GM12892 (cell line): ENCODE measurements around the gene UBE2O.

Experiments
- DNase-seq: peaks from one replicate; pipeline ENCODE4 v3.0.0; 2011; ENCODE audit not compliant: insufficient read length
- FAIRE-seq: peaks from 2 replicates; lab custom pipeline; 2011; peaks lifted over from hg19 to GRCh38; lab: Jason Lieb, UNC
- POLR2A ChIP-seq: IDR thresholded peaks from 2 replicates; pipeline ENCODE4 v1.6.1; 2011; ENCODE audit warnings: low read depth, low read length, control low read depth
- POLR2AphosphoS5 ChIP-seq: IDR thresholded peaks from 2 replicates; pipeline ENCODE4 v1.6.1; 2011; ENCODE audit warnings: low read depth, low read length, control low read depth
- TAF1 ChIP-seq: IDR thresholded peaks from 2 replicates; pipeline ENCODE4 v1.6.1; 2011; ENCODE audit warnings: low read depth, mild to moderate bottlenecking, control low read depth, low read length, borderline replicate concordance

Gene UBE2O

DNA sequence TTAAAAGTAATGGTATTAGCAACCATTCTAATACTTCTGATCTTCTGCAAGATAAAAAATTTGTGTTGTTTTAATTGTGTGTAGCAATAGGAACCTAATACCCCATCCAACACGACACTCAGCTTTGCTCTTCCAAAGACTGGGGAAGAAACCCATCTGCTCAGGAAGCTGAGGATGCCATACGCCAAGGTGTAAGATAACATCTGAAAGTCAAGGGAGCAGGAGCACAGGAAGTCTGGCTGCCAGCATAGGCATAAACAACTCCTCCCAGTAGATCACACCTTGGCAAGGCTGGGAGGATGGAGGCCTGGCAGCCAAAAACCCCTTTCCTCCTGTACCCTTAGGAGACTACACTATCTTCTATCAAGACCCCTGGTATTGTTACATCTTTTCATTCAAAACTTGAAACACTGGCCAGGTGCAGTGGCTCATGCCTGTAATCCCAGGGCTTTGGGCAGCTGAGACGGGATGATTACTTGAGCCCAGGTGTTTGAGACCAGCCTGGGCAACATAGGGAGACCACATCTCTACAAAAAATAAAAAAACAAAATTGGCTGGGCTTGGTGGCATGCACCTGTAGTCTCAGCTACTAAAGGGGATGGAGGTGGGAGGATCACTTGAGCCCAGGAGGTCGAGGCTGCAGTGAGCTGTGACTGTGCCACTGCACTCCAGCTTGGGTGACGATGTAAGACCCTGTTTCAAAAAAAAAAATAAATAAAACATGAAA, 74.2 kb downstream of the UBE2O start:
- TF ChIP-seq TAF1 (no peak), POLR2A (no peak), POLR2AphosphoS5 (no peak)

DNA sequence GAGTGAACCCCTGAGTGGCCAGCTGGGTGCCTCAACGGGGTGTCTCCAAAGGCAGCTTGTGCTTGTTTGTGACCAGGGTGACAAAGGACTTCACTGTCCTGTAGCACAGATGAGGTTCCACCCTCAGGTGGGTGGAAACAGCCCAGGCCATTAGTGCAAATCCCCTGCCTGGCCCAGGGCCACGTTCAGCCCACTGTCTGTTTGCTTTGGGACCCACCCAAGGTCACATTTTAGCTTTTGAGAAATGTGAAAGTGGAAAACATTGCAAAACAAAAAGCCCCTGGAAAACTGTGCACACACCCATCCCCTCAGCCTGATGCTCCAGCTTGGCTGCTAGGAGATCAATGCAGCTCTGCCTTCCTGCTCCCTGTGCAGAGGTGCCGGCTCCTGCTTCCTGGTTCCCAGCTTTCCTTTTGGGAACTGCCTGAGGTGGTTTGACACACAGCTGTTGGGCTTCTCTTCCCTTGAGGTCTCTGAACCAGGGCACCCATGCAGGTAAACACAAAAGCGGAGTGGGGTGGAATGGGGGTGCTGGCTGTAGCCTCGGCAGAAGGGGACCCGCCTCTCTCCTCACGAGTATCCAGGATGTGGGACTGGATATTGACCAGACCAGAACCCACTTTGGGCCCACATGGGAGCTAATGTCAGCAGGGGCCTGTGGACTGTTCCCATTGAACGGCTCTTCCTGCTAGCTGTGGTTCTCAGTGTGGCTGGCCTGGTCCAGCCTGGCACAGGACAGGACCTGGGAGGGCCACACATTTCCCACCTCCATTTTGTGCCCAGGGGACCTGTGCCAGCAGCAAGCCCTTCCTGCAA, 76.4 kb downstream of the UBE2O start:
- FAIRE-seq (no peak), DNase-seq (no peak)
- TF ChIP-seq POLR2AphosphoS5 (no peak), POLR2A (no peak), TAF1 (no peak)

More for the DNA sequence above, 74.2 kb downstream of the UBE2O start:
- DNase-seq, result no peak
- no peak for FAIRE-seq

DNA sequence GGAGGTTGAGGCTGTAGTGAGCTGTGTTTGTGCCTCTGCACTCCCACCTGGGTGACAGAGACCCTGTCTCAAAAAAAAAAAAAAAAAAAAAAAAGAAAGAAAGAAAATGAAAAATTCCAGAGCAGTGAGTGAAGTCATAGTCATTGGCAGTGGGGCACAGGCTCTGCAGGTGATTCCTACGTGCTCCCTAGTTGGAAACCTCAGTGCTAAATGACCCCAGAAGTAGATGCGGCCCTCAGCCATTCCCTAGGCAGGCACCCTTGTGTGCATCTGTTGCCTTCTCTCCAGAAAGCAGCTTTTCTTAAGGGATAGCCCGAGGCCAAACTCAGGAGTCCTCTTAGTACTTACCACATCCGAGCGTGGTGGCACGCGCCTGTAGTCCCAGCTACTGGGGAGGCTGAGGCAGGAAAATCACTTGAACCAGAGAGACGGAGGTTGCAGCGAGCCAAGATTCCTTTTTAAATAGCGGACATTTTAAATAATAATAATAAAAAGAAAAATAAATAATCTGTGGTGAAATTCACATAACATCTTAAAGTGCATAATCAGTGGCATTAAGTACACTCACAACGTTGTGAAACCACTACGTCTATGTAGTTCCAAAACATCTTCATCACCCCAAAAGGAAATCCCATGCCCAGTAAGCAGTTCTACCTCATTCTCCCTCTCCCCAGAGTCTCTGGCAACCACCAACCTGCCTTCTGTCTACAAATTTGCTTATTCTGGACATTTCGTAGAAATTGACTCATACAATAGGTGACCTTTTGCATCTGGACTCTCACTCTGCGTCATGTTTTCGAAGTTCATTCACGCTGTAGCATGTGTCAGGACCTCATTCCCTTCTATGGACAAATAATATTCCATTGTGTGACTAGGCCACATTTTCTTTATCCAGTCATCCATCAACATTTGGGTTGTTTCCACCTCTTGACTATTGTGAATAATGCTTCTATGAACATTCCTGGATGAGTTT, 81.0 kb downstream of the UBE2O start:
- FAIRE-seq (no peak), DNase-seq (no peak)
- TF ChIP-seq POLR2A (no peak), TAF1 (no peak), POLR2AphosphoS5 (no peak)

DNA sequence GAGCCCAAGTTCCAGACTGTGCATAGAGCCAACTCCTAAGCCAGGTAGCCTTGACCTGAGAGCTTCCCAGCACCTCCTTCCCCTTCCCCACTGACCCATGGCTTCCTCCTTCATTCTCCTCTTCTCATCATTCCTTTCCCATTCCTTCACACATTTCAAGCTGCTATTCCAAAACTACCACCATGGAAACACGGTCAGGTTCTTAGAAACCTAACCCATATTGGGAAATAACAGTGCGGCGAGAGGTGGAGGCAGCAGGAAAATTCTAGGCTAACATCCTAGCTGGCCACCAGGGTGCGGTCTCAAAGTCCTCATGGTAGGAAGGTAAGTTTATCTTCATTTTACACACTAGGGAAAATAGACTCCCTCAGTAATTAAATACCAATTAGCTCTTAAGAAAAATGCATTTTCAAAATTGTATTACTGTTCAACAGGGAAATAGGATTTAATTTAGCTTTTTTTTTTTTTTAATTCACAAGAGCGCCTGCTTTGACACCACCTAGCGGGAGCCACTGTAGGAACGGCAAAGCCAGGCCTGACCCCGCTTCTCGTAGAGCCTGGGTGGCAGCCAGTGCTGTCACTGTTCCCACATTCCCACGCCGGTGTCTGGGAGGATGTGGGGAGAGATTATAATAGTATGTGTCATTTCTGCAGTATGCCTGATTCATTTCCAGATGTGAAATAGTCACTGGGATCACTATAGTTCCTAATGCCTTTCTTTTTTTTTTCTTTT, 82.5 kb downstream of the UBE2O start:
- DNase-seq, result no peak

DNA sequence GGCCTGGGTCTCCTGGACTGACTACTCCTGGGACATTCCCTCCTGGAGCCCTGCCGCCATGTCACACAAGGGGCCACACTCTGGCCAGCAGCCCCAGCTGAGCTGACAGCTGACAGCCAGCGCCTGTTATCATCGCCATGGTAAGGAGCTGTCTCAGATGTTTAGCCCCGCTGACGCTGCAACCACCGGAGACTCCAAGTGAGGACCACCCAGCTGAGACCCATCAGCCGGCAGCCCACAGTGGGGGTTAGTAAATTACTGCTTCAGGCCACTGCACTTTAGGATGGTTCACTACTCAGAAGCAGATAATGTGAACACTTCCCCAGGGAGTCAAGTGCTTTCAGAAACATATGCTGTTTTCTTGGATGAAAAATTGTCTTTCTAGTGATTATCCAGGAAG, 83.1 kb downstream of the UBE2O start:
- FAIRE-seq (no peak), DNase-seq (no peak)
- no peak for TF ChIP-seq TAF1
- TF ChIP-seq POLR2AphosphoS5, result no peak
- no peak for TF ChIP-seq POLR2A

More for the DNA sequence above, 82.5 kb downstream of the UBE2O start:
- no peak for FAIRE-seq
- TF ChIP-seq TAF1, result no peak
- no peak for TF ChIP-seq POLR2A
- TF ChIP-seq POLR2AphosphoS5, result no peak

DNA sequence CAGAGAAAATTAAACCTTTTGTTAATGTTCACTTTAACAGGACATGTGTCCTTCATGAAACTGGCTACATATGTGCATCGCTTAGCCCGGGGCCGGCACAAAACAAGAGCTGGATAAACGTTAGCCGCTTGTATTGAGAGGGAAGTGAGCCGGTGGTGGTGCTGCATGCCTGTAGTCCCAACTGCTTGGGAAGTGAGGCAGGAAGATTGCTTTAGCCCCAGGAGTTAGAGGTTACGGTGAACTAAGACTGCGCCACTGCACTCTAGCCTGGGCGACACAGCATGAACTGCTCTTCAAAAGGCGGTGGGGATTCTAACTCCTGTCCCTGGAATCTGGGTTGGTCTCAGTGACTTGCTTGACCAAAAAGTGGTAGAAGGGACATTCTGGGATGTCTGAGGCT, 83.6 kb downstream of the UBE2O start:
- DNase-seq (no peak), FAIRE-seq (no peak)
- TF ChIP-seq TAF1 (no peak), POLR2A (no peak), POLR2AphosphoS5 (no peak)

DNA sequence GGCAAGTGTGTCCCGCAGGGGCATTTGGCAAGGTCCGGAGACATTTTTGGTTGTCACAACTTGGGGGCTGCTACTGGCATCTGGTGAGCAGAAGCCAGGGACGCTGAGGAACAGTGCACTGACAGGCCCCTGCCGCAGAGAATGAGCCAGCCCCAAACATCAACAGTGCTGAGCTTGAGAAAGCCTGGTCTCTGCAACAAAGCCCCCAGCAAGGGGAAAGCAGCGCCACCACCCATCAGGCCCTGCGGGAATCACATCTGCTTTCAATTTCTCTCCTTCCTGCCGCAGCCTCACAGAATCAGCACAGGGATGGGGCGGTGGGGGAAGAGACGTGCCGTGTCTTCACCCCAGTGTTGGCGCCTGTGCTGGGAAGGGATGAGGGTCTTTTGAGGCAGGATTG, 84.4 kb downstream of the UBE2O start:
- no peak for DNase-seq
- no peak for FAIRE-seq

DNA sequence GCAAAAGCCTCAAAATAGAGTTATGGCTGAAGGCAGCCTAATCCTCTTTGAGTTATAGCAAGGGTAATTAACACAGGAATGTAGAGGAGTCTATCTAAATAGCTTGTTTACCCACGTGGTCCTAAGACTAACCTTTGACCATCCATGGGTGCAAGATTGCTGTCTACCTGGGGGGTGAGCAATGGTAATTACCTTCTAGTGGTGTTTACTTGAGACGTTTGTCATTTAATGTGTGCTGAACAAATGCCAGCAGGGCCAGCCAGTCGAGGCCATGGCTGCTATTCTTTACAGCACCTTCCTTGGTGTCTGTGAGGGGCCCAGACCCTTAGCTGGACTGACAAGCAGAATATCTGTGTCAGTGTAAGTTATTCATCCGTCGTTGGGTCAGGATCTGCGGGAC, 85.3 kb downstream of the UBE2O start:
- DNase-seq, result no peak
- TF ChIP-seq POLR2AphosphoS5 (no peak), TAF1 (no peak), POLR2A (no peak)
- no peak for FAIRE-seq

More for the DNA sequence above, 84.4 kb downstream of the UBE2O start:
- TF ChIP-seq TAF1 (no peak), POLR2A (no peak), POLR2AphosphoS5 (no peak)

DNA sequence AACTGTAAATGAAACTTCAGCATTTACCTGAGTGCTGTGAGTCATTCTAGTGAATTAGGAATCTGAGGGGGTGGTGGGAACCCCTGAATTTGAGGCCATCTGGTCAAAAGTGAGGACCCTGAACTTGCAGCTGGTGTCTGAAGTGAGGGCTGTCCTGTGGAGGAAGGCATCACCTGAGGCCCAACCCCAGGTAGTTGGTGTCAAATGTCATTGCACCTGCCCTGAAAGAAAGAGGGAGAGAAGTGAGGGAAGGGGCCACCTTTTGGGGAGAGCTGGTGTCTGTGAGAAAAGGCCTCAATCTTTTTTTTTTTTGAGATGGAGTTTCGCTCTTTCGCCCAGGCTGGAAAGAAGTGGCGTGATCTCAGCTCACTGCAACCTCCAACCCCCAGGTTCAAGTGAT, 86.7 kb downstream of the UBE2O start:
- DNase-seq (no peak), FAIRE-seq (no peak)
- TF ChIP-seq POLR2A (no peak), TAF1 (no peak), POLR2AphosphoS5 (no peak)

DNA sequence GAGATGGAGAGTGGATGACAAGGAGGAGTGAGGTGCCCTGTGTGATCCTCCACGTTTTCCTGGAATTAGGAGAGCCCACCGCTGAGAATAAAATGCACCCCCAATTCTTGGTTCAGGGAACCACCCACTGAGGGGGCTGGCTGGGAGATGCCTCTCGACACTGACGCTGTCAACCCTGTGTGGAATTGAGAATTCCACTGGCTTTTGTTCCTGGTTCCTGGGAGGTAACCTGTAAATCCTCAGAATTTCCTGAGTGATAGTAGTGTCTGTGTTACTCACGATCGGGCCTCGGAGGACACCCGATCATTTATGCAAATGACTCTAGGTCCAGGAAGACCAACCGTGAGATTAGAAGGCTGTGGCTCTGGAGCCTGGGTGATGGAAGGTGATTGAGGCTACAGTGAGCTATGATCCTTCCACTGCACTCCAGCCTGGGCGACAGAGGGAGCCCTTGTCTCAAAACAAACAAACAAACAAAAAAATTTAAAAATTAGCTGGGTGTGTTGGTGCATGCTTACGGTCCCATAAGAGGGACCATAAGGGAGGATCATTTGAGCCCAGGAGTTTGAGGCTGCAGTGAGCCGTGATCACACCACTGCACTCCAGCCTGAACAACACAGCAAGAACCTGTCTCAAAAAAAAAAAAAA, 87.6 kb downstream of the UBE2O start:
- no peak for FAIRE-seq

More for the DNA sequence above, 87.6 kb downstream of the UBE2O start:
- TF ChIP-seq TAF1 (no peak), POLR2A (no peak), POLR2AphosphoS5 (no peak)
- no peak for DNase-seq
